RWPE2 (cell line): Measurements from ENCODE around the gene LRRC75B.

ENCODE experiments used
- ATAC-seq: fragments of 200-7000 bp; cut with Tn5 transposase; 3 replicates; pipeline ENCODE4 v1.9.1; 2021; ENCODE audit warnings: low read depth
- DNase-seq: peaks from one replicate; pipeline ENCODE4 v3.0.0-alpha.2; 2020; ENCODE audit warnings: low spot score
- H3K27ac ChIP-seq: fragments of 450-650 bp; 2 replicates; pipeline ENCODE4 v1.5.1; 2017; ENCODE audit warnings: mild to moderate bottlenecking; ENCODE audit not compliant: poor library complexity, severe bottlenecking
- H3K27me3 ChIP-seq: fragments of 250-450 bp; sonication (Bioruptor Pico); 2 replicates; pipeline ENCODE4 v1.5.1; 2021; ENCODE audit warnings: mild to moderate bottlenecking, moderate library complexity; ENCODE audit not compliant: insufficient read depth, poor library complexity, severe bottlenecking
- H3K36me3 ChIP-seq: fragments of 250-450 bp; sonication (Bioruptor Pico); 2 replicates; pipeline ENCODE4 v1.5.1; 2020; ENCODE audit warnings: low read depth, mild to moderate bottlenecking, moderate library complexity
- H3K4me1 ChIP-seq: fragments of 250-450 bp; sonication (Bioruptor Pico); 2 replicates; pipeline ENCODE4 v1.5.1; 2021; ENCODE audit warnings: mild to moderate bottlenecking, moderate library complexity; ENCODE audit not compliant: insufficient read depth, poor library complexity, severe bottlenecking
- H3K4me3 ChIP-seq: fragments of 250-450 bp; sonication (Bioruptor Pico); 2 replicates; pipeline ENCODE4 v1.5.1; 2021; ENCODE audit warnings: mild to moderate bottlenecking, moderate library complexity; ENCODE audit not compliant: severe bottlenecking
- H3K9me3 ChIP-seq: fragments of 250-450 bp; sonication (Bioruptor Pico); 2 replicates; pipeline ENCODE4 v1.5.1; 2021; ENCODE audit warnings: mild to moderate bottlenecking, moderate library complexity; ENCODE audit not compliant: severe bottlenecking
- TF ChIP-seq, protein P1 (sequence below): fragments of 450-650 bp; IDR thresholded peaks from one replicate; pipeline ENCODE4 v1.5.1; 2017; ENCODE audit warnings: mild to moderate bottlenecking, moderate library complexity; ENCODE audit not compliant: poor library complexity, severe bottlenecking

LRRC75B gene

DNA sequence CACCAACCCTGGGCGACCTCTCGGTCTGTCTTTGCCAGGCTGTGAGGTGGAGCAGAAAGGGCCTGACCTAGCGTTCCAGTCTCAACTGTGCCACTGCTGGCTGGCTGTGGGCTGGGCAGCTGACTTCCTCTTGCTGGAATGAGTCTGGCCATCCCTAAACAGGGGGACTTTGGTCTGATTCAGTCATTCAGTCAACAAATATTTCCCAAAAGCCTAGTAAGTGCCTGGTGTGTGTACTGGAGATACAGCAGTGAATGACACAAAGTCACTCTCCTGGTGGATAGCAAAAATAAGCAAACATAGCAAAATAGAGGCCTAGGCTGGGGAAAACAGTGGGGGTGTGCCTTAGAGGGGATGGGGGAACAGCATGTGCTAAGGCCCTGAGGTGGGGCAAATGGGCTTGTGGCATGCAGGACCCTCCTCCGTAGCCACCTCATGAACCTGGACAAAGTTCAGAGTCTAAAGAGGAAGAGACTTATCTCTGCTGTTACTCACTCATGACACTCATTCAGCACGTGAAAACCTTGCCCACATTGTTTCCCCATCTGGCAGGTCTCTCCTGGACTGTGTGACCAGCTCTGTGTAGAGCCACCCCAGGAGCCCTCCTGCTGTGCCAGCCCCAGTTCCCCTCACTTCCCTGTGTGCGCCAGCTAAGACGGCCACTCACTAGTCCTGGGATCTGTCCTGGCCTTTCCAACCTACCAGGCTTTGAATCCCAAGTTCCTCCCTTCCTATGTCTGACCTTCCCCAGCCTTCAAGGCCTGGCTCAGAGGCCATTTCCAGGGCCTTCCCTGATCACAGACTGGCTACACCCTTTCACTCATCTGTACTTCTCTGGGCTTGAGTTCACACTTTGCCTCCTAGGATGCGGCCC, 42.6 kb downstream of the LRRC75B start:
- TF ChIP-seq, protein P1, sequence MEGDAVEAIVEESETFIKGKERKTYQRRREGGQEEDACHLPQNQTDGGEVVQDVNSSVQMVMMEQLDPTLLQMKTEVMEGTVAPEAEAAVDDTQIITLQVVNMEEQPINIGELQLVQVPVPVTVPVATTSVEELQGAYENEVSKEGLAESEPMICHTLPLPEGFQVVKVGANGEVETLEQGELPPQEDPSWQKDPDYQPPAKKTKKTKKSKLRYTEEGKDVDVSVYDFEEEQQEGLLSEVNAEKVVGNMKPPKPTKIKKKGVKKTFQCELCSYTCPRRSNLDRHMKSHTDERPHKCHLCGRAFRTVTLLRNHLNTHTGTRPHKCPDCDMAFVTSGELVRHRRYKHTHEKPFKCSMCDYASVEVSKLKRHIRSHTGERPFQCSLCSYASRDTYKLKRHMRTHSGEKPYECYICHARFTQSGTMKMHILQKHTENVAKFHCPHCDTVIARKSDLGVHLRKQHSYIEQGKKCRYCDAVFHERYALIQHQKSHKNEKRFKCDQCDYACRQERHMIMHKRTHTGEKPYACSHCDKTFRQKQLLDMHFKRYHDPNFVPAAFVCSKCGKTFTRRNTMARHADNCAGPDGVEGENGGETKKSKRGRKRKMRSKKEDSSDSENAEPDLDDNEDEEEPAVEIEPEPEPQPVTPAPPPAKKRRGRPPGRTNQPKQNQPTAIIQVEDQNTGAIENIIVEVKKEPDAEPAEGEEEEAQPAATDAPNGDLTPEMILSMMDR, result no peak
- H3K27ac ChIP-seq, result no peak overlapping the region
- H3K9me3 ChIP-seq, result no peaks in the 10 kb centered on the region
- no peaks in the 10 kb centered on the region for H3K4me1 ChIP-seq
- peaks cover 35% of the 10 kb centered on the region for H3K36me3 ChIP-seq
- H3K27me3 ChIP-seq, result no peaks in the 10 kb centered on the region
- DNase-seq (no peak), ATAC-seq (no peak)
- no peak overlapping the region for H3K4me3 ChIP-seq

DNA sequence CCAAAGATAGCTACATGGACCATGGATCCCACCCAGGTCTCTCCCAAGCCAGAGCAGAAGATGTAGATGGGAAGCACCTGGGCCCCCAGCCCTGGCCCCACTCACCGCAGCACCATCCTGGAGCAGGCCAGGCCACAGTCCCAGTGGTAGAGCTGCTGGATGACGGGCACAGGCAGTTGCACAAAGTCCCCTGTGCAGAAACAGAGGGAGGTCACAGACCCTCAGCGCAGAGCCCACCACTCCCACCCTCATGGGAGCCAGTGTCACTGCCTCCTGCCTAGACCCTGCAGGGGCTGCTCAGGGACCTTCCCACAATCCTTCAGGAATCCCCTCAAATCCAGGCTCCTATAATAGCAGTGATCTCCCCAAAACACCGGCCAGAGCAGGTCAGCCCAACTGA, 44.1 kb downstream of the LRRC75B start:
- Histone ChIP-seq H3K4me1 (no peaks in the 10 kb centered on the region), H3K4me3 (no peak overlapping the region), H3K9me3 (no peaks in the 10 kb centered on the region), H3K36me3 (peaks cover 35% of the 10 kb centered on the region), H3K27me3 (no peaks in the 10 kb centered on the region), H3K27ac (no peak overlapping the region)
- ATAC-seq (no peak), DNase-seq (no peak)
- TF ChIP-seq, protein P1, result no peak

DNA sequence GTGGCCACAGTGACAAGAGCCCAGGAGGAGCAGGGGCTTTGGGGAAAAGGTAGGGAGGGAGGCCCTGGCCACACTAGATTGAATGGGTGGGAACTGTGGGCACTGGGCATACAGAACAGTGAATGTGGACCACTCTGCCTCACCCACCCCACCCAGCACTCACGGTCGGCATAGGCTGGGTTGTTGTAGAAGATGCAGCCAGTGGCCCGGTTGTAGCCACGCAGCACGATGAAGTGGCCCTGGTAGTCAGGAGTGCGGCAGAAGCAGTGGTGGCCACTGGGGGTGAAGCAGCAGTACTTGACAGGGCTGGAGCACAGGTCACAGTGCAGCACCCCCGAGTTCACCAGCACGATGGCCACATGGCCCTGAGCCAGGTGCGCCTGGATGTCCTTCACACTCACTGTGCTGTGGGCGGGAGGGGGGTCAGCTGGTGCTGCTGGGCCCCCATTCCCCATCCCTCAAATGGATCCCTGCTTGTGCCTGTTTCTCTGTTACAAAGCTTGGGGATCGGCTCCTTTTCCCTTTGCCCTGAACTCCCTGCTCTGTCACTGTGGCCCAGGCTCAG, 49.1 kb downstream of the LRRC75B start:
- Histone ChIP-seq H3K27ac (no peak overlapping the region), H3K9me3 (no peaks in the 10 kb centered on the region), H3K4me1 (no peaks in the 10 kb centered on the region), H3K27me3 (no peaks in the 10 kb centered on the region), H3K36me3 (peaks cover 44% of the 10 kb centered on the region), H3K4me3 (no peak overlapping the region)
- TF ChIP-seq, protein P1, result no peak
- no peak for ATAC-seq
- no peak for DNase-seq

DNA sequence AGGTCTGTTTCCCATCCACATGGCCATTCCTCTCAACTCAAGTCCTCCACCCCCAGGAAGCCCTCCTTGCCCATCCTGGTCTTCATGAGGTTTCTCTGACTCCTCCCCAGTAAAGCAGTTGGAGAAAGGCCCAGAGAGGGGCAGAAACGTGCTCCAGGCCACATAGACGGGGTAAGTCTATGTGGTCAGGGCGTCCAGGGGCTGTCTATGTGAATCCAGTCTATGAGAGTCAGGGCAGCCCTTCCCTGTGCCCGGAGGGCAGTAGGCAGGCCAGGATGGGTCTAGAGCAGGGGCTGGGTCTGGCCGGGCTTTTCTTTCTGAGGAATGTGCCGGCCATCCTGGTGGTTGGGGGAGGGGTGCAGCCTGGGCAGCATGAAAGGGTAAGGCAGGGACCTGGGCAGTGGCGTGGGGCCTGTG, 49.7 kb downstream of the LRRC75B start:
- Histone ChIP-seq H3K27ac (no peak overlapping the region), H3K36me3 (peaks cover 42% of the 10 kb centered on the region), H3K4me1 (no peaks in the 10 kb centered on the region), H3K27me3 (no peaks in the 10 kb centered on the region), H3K4me3 (no peak overlapping the region), H3K9me3 (no peaks in the 10 kb centered on the region)
- TF ChIP-seq, protein P1, result no peak
- no peak for DNase-seq
- ATAC-seq, result no peak

DNA sequence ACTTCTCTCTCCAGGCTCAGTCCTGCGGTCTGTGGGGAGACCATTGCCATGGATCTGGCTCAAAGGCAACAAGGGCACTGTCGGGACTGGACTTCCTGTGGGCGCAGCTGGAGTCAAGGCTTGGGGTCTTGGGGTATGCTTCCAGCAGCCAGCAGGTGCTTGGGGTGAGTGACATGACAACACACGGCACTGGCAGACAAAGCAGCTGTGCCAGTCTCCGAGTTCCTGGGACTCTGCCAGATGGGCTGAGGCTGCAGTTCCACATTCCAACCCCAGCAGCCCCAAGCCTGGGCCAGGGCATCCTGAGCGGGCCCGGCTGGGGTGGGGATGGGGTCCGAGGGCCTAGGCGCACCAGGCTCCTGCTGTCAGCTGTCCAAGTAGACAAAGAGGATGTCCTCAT, 50.2 kb downstream of the LRRC75B start:
- Histone ChIP-seq H3K4me1 (no peaks in the 10 kb centered on the region), H3K27me3 (no peaks in the 10 kb centered on the region), H3K27ac (no peak overlapping the region), H3K36me3 (peaks cover 38% of the 10 kb centered on the region), H3K9me3 (no peaks in the 10 kb centered on the region), H3K4me3 (no peak overlapping the region)
- TF ChIP-seq, protein P1, result no peak
- DNase-seq (no peak), ATAC-seq (no peak)
